Neural cell (in vitro differentiated cells): ENCODE data around the gene CLCN4. TPM values are rescaled to one million over a fixed set of nuclear protein-coding genes. Genes with fewer than 3 reads are reported as not detected.

Source experiments
- H2AFZ ChIP-seq: fragments of 200-600, 300-800 bp; sonication (generic), shearing (Covaris generic); 2 replicates; pipeline ENCODE4 v1.6.0; 2014; ENCODE audit warnings: low read depth, mild to moderate bottlenecking, antibody characterized with exemption, low read length, moderate library complexity
- H3F3A ChIP-seq: fragments of 200-600 bp; shearing (Covaris generic); 2 replicates; pipeline ENCODE4 v1.6.1; 2016; ENCODE audit warnings: mild to moderate bottlenecking, moderate library complexity, mixed read lengths, antibody characterized with exemption, low read length; ENCODE audit not compliant: insufficient read depth, poor library complexity, severe bottlenecking
- H3K27ac ChIP-seq: fragments of 200-600, 300-800 bp; sonication (generic), shearing (Covaris generic); 2 replicates; pipeline ENCODE4 v1.5.1; 2014; ENCODE audit warnings: mild to moderate bottlenecking, low read length, moderate library complexity
- H3K27me3 ChIP-seq: fragments of 300-800, 200-600 bp; sonication (generic), shearing (Covaris generic); 2 replicates; pipeline ENCODE4 v1.6.0; 2014; ENCODE audit warnings: mild to moderate bottlenecking, low read depth, low read length, moderate library complexity; ENCODE audit not compliant: insufficient read depth
- H3K36me3 ChIP-seq: fragments of 300-800, 200-600 bp; sonication (generic), shearing (Covaris generic); 2 replicates; pipeline ENCODE4 v1.5.1; 2014; ENCODE audit warnings: mild to moderate bottlenecking, antibody characterized with exemption, low read length, moderate library complexity; ENCODE audit not compliant: insufficient read depth
- H3K4me2 ChIP-seq: fragments of 300-800, 200-600 bp; sonication (generic), shearing (Covaris generic); 2 replicates; pipeline ENCODE4 v1.6.0; 2014; ENCODE audit warnings: mild to moderate bottlenecking, low read length
- H3K4me3 ChIP-seq: fragments of 300-800, 200-600 bp; sonication (generic), shearing (Covaris generic); 2 replicates; pipeline ENCODE4 v1.5.1; 2014; ENCODE audit warnings: mild to moderate bottlenecking, low read length, moderate library complexity
- H3K79me2 ChIP-seq: fragments of 200-600 bp; shearing (Covaris generic); replicated peaks from 2 replicates; pipeline ENCODE4 v1.6.0; 2014; ENCODE audit warnings: mild to moderate bottlenecking, low read length, moderate library complexity; ENCODE audit not compliant: insufficient read depth
- H3K9ac ChIP-seq: fragments of 300-800, 200-600 bp; sonication (generic), shearing (Covaris generic); 2 replicates; pipeline ENCODE4 v1.6.1; 2016; ENCODE audit warnings: mild to moderate bottlenecking, low read length, mixed read lengths
- H3K9me2 ChIP-seq: fragments of 200-600 bp; shearing (Covaris generic); 2 replicates; pipeline ENCODE4 v1.6.1; 2016; ENCODE audit warnings: mild to moderate bottlenecking, low read length, mixed read lengths; ENCODE audit not compliant: insufficient read depth
- H3K9me3 ChIP-seq: fragments of 200-600, 300-800 bp; sonication (generic), shearing (Covaris generic); 2 replicates; pipeline ENCODE4 v1.6.1; 2016; ENCODE audit warnings: mild to moderate bottlenecking, mixed run types, low read length, moderate library complexity, mixed read lengths
- H4K20me1 ChIP-seq: fragments of 200-600 bp; shearing (Covaris generic); 2 replicates; pipeline ENCODE4 v1.6.1; 2016; ENCODE audit warnings: mild to moderate bottlenecking, mixed run types; ENCODE audit not compliant: insufficient read depth
- CTCF ChIP-seq: fragments of 450-650 bp; IDR thresholded peaks from 2 replicates; pipeline ENCODE4 v1.5.1; 2014; ENCODE audit warnings: antibody characterized with exemption, mild to moderate bottlenecking, moderate library complexity; ENCODE audit not compliant: poor library complexity, severe bottlenecking
- EP300 ChIP-seq: fragments of 450-650 bp; conservative IDR thresholded peaks from 2 replicates; pipeline ENCODE4 v1.6.1; 2014; ENCODE audit warnings: antibody characterized with exemption, mild to moderate bottlenecking, moderate library complexity; ENCODE audit not compliant: poor library complexity, severe bottlenecking
- MXI1 ChIP-seq: fragments of 450-650 bp; conservative IDR thresholded peaks from 2 replicates; pipeline ENCODE4 v1.6.1; 2014; ENCODE audit warnings: antibody characterized with exemption, mild to moderate bottlenecking; ENCODE audit not compliant: poor library complexity, severe bottlenecking
- POLR2AphosphoS5 ChIP-seq: IDR thresholded peaks from 2 replicates; pipeline ENCODE4 v1.6.1; 2012
- RAD21 ChIP-seq: fragments of 450-650 bp; conservative IDR thresholded peaks from 2 replicates; pipeline ENCODE4 v1.6.1; 2014; ENCODE audit warnings: antibody characterized with exemption, mild to moderate bottlenecking, moderate library complexity
- SMC3 ChIP-seq: fragments of 450-650 bp; conservative IDR thresholded peaks from 2 replicates; pipeline ENCODE4 v1.6.1; 2014; ENCODE audit warnings: antibody characterized with exemption, mild to moderate bottlenecking, moderate library complexity; ENCODE audit not compliant: poor library complexity
- TAF1 ChIP-seq: IDR thresholded peaks from 2 replicates; pipeline ENCODE4 v1.6.1; 2012; ENCODE audit warnings: low read depth
- polyA plus RNA-seq: library from polyadenylated mRNA; depleted of rRNA; stranded (reverse); fragments of >200 nt; gene quantifications from 2 replicates; pipeline ENCODE4 v1.2.3, GENCODE V29; 2014
- TF ChIP-seq, protein P1 (sequence below): IDR thresholded peaks from 2 replicates; pipeline ENCODE4 v1.6.1; 2012; ENCODE audit warnings: borderline replicate concordance

CLCN4 gene
- polyA plus RNA-seq, 1 donor from 2014 or later: 21.4 TPM

GRCh38 chrX:10168226-10168625, 11.5 kb downstream of the CLCN4 start:
- no peaks in the 10 kb centered on the region for H3K9me2 ChIP-seq
- TF ChIP-seq POLR2AphosphoS5 (no peak), EP300 (no peak), MXI1 (no peak), CTCF (no peak), RAD21 (no peak), TAF1 (no peak)
- TF ChIP-seq, protein P1, sequence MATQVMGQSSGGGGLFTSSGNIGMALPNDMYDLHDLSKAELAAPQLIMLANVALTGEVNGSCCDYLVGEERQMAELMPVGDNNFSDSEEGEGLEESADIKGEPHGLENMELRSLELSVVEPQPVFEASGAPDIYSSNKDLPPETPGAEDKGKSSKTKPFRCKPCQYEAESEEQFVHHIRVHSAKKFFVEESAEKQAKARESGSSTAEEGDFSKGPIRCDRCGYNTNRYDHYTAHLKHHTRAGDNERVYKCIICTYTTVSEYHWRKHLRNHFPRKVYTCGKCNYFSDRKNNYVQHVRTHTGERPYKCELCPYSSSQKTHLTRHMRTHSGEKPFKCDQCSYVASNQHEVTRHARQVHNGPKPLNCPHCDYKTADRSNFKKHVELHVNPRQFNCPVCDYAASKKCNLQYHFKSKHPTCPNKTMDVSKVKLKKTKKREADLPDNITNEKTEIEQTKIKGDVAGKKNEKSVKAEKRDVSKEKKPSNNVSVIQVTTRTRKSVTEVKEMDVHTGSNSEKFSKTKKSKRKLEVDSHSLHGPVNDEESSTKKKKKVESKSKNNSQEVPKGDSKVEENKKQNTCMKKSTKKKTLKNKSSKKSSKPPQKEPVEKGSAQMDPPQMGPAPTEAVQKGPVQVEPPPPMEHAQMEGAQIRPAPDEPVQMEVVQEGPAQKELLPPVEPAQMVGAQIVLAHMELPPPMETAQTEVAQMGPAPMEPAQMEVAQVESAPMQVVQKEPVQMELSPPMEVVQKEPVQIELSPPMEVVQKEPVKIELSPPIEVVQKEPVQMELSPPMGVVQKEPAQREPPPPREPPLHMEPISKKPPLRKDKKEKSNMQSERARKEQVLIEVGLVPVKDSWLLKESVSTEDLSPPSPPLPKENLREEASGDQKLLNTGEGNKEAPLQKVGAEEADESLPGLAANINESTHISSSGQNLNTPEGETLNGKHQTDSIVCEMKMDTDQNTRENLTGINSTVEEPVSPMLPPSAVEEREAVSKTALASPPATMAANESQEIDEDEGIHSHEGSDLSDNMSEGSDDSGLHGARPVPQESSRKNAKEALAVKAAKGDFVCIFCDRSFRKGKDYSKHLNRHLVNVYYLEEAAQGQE: no peak
- no peak overlapping the region for H3K9ac ChIP-seq
- H3F3A ChIP-seq: no peaks in the 10 kb centered on the region
- no peaks in the 10 kb centered on the region for H3K36me3 ChIP-seq
- no peaks in the 10 kb centered on the region for H3K9me3 ChIP-seq
- no peak overlapping the region for H3K4me2 ChIP-seq
- no peak overlapping the region for H3K4me3 ChIP-seq
- no peaks in the 10 kb centered on the region for H4K20me1 ChIP-seq
- no peak overlapping the region for H2AFZ ChIP-seq
- no peaks in the 10 kb centered on the region for H3K27me3 ChIP-seq
- no peak overlapping the region for H3K27ac ChIP-seq
- no peaks in the 10 kb centered on the region for H3K79me2 ChIP-seq

- Histone ChIP-seq H3K4me3 (no peak overlapping the region), H3K27me3 (no peaks in the 10 kb centered on the region), H4K20me1 (no peaks in the 10 kb centered on the region), H3K27ac (no peak overlapping the region), H2AFZ (no peak overlapping the region), H3K79me2 (no peaks in the 10 kb centered on the region), H3K9me3 (no peaks in the 10 kb centered on the region), H3K4me2 (no peak overlapping the region), H3K9me2 (no peaks in the 10 kb centered on the region), H3K36me3 (no peaks in the 10 kb centered on the region), H3F3A (no peaks in the 10 kb centered on the region), H3K9ac (no peak overlapping the region)
- TF ChIP-seq EP300 (no peak), SMC3 (no peak), POLR2AphosphoS5 (no peak), CTCF (no peak), TAF1 (no peak)
- TF ChIP-seq, protein P1: no peak
Observed at GRCh38 chrX:10169175-10169574, 12.4 kb downstream of the CLCN4 start.
